Transverse colon (tissue), 4 donors: ENCODE results near the gene FUOM. TPM values are rescaled to one million over a fixed set of nuclear protein-coding genes. Genes with fewer than 3 reads are reported as not detected.

Experiments
- DNase-seq: peaks from one replicate; pipeline ENCODE4 v3.0.0-alpha.2; 2019
- H3K27ac ChIP-seq, 4 donors: fragments of 200-600 bp; sonication (generic); 2 replicates each; pipeline ENCODE4 v1.5.1; 2016 to 2018; ENCODE audit warnings: inconsistent platforms in 4 of 4
- H3K27me3 ChIP-seq: fragments of 200-600 bp; sonication (generic); 2 replicates; pipeline ENCODE4 v1.5.1; 2017; ENCODE audit warnings: inconsistent platforms
- H3K36me3 ChIP-seq, 4 donors: fragments of 200-600 bp; sonication (generic); 2 replicates each; pipeline ENCODE4 v1.5.1; 2017 to 2019; ENCODE audit warnings: inconsistent platforms in 4 of 4
- H3K4me1 ChIP-seq, 4 donors: fragments of 200-600 bp; sonication (generic); 2 replicates each; pipeline ENCODE4 v1.5.1; 2017 to 2020; ENCODE audit warnings: inconsistent platforms in 4 of 4
- H3K4me3 ChIP-seq, 4 donors: fragments of 200-600 bp; sonication (generic); 1 replicate in 1 of 4; 2 replicates in 3 of 4; pipeline versions ENCODE4 v1.5.1 to v1.6.1; 2017 to 2019; ENCODE audit warnings: inconsistent platforms in 4 of 4
- H3K9me3 ChIP-seq, 2 donors: fragments of 200-600 bp; sonication (generic); 2 replicates each; pipeline ENCODE4 v1.5.1; 2017 to 2019; ENCODE audit warnings: inconsistent platforms in 2 of 2
- CTCF ChIP-seq, 5 experiments: fragments of 200-600 bp in 3 of 5; fragments of 450-650 bp in 2 of 5; sonication (generic) in 3 of 5; IDR thresholded peaks; 1 replicate in 2 of 5; 2 replicates in 3 of 5; pipeline ENCODE4 v1.5.1; 2016 to 2017; ENCODE audit warnings: antibody characterized with exemption in 5 of 5, inconsistent platforms in 3 of 5, mild to moderate bottlenecking in 2 of 5, moderate library complexity in 1 of 5
- EP300 ChIP-seq: sonication (generic); formaldehyde crosslinking; IDR thresholded peaks from one replicate; pipeline ENCODE4 v1.6.1; 2017; ENCODE audit warnings: antibody characterized with exemption, low read depth
- POLR2A ChIP-seq: fragments of 450-650 bp; IDR thresholded peaks from one replicate; pipeline ENCODE4 v1.6.1; 2016; ENCODE audit warnings: antibody characterized with exemption, mild to moderate bottlenecking, moderate library complexity
- POLR2AphosphoS5 ChIP-seq, 3 donors: sonication (generic); formaldehyde crosslinking; IDR thresholded peaks; one replicate each; pipeline ENCODE4 v1.6.1; 2016; ENCODE audit warnings: antibody characterized with exemption in 3 of 3
- WGBS, 2 donors: methylation state at CpG; one replicate each; pipeline ENCODE4 v1.1.5; 2018; ENCODE audit warnings: low coverage in 1 of 2; 5-methylcytosine and 5-hydroxymethylcytosine counted together
- in situ Hi-C, 4 donors: fragments of 200-750 bp; cut with MboI; loops; one replicate each; pipeline versions ENCODE4 v1.15.0 to v1.15.1; 2017; ENCODE audit warnings: low sequenced_read_pairs in 3 of 4, low pct_ligation_motif_present in 1 of 4, low pct_unique_long_range_greater_than_20kb in 1 of 4
- intact Hi-C: fragments of 100-400 bp; cut with DNase I; formaldehyde crosslinking; loops from one replicate; pipeline ENCODE4 v1.15.1; 2023; ENCODE audit warnings: low total_unique reads
- total RNA-seq, 4 donors: library from RNA; depleted of rRNA; stranded (reverse); fragments of >200 nt; gene quantifications; one replicate each; pipeline ENCODE4 v1.1.0, GENCODE V29; 2016

The FUOM gene
- total RNA-seq, 4 donors from 2014 or later, result 1.2 to 43.3 (median 28.8) TPM

- Histone ChIP-seq H3K36me3 (no peaks in the 10 kb centered on the region), H3K4me1 (peaks cover 0 to 18% (median 15%) of the 10 kb centered on the region in 4 donors), H3K27me3 (no peaks in the 10 kb centered on the region), H3K9me3 (no peaks in the 10 kb centered on the region), H3K4me3 (no peak overlapping the region), H3K27ac (no peak overlapping the region)
- in situ Hi-C loops (no loop called here), intact Hi-C loops (no loop called here)
- no peak for DNase-seq
- TF ChIP-seq CTCF (IDR thresholded peaks at IDR 0.05), result no peak
- TF ChIP-seq POLR2AphosphoS5 (IDR thresholded peaks at IDR 0.05), result no peak
- TF ChIP-seq POLR2A, result no peak
- no peak for TF ChIP-seq EP300
- 67 to 85% methylated on average over 5 to 16 of the region's 16 CpGs for WGBS, 2 donors
These were observed 3.7 kb downstream of the FUOM start for GRCh38 chr10:133353988-133354605.

GRCh38 chr10:133353202-133353959 lies 4.4 kb downstream of the FUOM start:
- intact Hi-C loops (no loop called here), in situ Hi-C loops (no loop called here)
- WGBS, 2 donors, result 78% methylated on average over 15 of the region's 16 CpGs; no CpG with 5 or more reads in 1 of the 2 donors
- no peak for TF ChIP-seq POLR2AphosphoS5 (IDR thresholded peaks at IDR 0.05)
- no peak for TF ChIP-seq EP300
- TF ChIP-seq POLR2A, result no peak
- no peak for TF ChIP-seq CTCF (IDR thresholded peaks at IDR 0.05)
- H3K9me3 ChIP-seq, result no peaks in the 10 kb centered on the region
- peaks cover 0 to 18% (median 14%) of the 10 kb centered on the region in 4 donors for H3K4me1 ChIP-seq
- H3K36me3 ChIP-seq, result no peaks in the 10 kb centered on the region
- no peaks in the 10 kb centered on the region for H3K27me3 ChIP-seq
- H3K27ac ChIP-seq, result no peak overlapping the region
- no peak overlapping the region for H3K4me3 ChIP-seq
- DNase-seq, result no peak

- H3K4me1 ChIP-seq, result peaks cover 6 to 19% (median 14%) of the 10 kb centered on the region in 4 donors
- H3K27ac ChIP-seq, result no peak overlapping the region
- H3K36me3 ChIP-seq, result no peaks in the 10 kb centered on the region
- peaks cover 16% of the 10 kb centered on the region for H3K27me3 ChIP-seq
- no peaks in the 10 kb centered on the region for H3K9me3 ChIP-seq
- in situ Hi-C loops (no loop called here), intact Hi-C loops (no loop called here)
- no peak for DNase-seq
- WGBS, 2 donors, result 73% methylated on average over 24 of the region's 24 CpGs; no CpG with 5 or more reads in 1 of the 2 donors
- H3K4me3 ChIP-seq, result no peak overlapping the region
- TF ChIP-seq POLR2A (no peak), POLR2AphosphoS5 (IDR thresholded peaks at IDR 0.05) (no peak), CTCF (IDR thresholded peaks at IDR 0.05) (no peak), EP300 (no peak)
These were observed 6.2 kb downstream of the FUOM start for GRCh38 chr10:133351408-133352318.

- Histone ChIP-seq H3K36me3 (no peaks in the 10 kb centered on the region), H3K27ac (no peak overlapping the region), H3K4me3 (no peak overlapping the region), H3K9me3 (no peaks in the 10 kb centered on the region), H3K27me3 (peaks cover 23% of the 10 kb centered on the region), H3K4me1 (peaks cover 5 to 18% (median 11%) of the 10 kb centered on the region in 4 donors)
- DNase-seq, result no peak
- WGBS, 2 donors, result 53% methylated on average over 11 of the region's 13 CpGs; no CpG with 5 or more reads in 1 of the 2 donors
- no peak for TF ChIP-seq POLR2AphosphoS5 (IDR thresholded peaks at IDR 0.05)
- TF ChIP-seq EP300, result no peak
- no peak for TF ChIP-seq POLR2A
- TF ChIP-seq CTCF (IDR thresholded peaks at IDR 0.05), result no peak
- in situ Hi-C loops, result no loop called here
- intact Hi-C loops, result no loop called here
These were observed 6.9 kb downstream of the FUOM start for GRCh38 chr10:133350950-133351329.
